Tibial artery (tissue), 4 donors: ENCODE measurements around the gene TRAPPC3L.

Experiments
- DNase-seq, 2 donors: peaks; one replicate each; pipeline ENCODE4 v3.0.0-alpha.2; 2019
- H3K27ac ChIP-seq, 2 donors: fragments of 200-600 bp; sonication (generic) in 1 of 2; 1 replicate in 1 of 2; 2 replicates in 1 of 2; pipeline ENCODE4 v1.5.1; 2018 to 2019; ENCODE audit warnings: mild to moderate bottlenecking in 1 of 2
- H3K27me3 ChIP-seq, 2 donors: fragments of 200-600 bp; sonication (generic) in 1 of 2; one replicate each; pipeline versions ENCODE4 v1.5.1 to v1.6.0; 2016 to 2019
- H3K36me3 ChIP-seq, 3 donors: fragments of 200-600 bp; sonication (generic) in 2 of 3; one replicate each; pipeline ENCODE4 v1.5.1; 2016 to 2019; ENCODE audit warnings: mild to moderate bottlenecking in 2 of 3
- H3K4me1 ChIP-seq, 4 donors: fragments of 200-600 bp; sonication (generic) in 2 of 4; 1 replicate in 3 of 4; 2 replicates in 1 of 4; pipeline ENCODE4 v1.5.1; 2016 to 2019
- H3K4me3 ChIP-seq, 2 donors: fragments of 200-600 bp; sonication (generic) in 1 of 2; 1 replicate in 1 of 2; 2 replicates in 1 of 2; pipeline ENCODE4 v1.5.1; 2018 to 2019; ENCODE audit warnings: mild to moderate bottlenecking in 2 of 2
- H3K9me3 ChIP-seq, 3 donors: fragments of 200-600 bp; sonication (generic) in 1 of 3; one replicate each; pipeline ENCODE4 v1.5.1; 2016 to 2019
- CTCF ChIP-seq, 2 experiments: fragments of 200-600 bp in 1 of 2; fragments of 450-650 bp in 1 of 2; IDR thresholded peaks; one replicate each; pipeline ENCODE4 v1.5.1; 2017 to 2019; ENCODE audit warnings: antibody characterized with exemption in 2 of 2, mild to moderate bottlenecking in 1 of 2, moderate library complexity in 1 of 2
- intact Hi-C: fragments of 100-400 bp; cut with DNase I; formaldehyde crosslinking; loops from one replicate; pipeline ENCODE4 v1.15.0; 2023; ENCODE audit warnings: low total_unique reads

TRAPPC3L gene

GRCh38 chr6:116557893-116558292, 12.4 kb upstream of the TRAPPC3L start:
- DNase-seq, result no peak
- no peaks in the 10 kb centered on the region for H3K27me3 ChIP-seq
- H3K4me3 ChIP-seq, result no peak overlapping the region
- intact Hi-C loops, result no loop called here
- no peaks in the 10 kb centered on the region for H3K36me3 ChIP-seq
- H3K9me3 ChIP-seq, result no peaks in the 10 kb centered on the region
- H3K4me1 ChIP-seq, result peaks cover 0 to 4% (median 0%) of the 10 kb centered on the region in 4 donors
- no peak for TF ChIP-seq CTCF (IDR thresholded peaks at IDR 0.05)
- H3K27ac ChIP-seq, result no peak overlapping the region

- intact Hi-C loops, result no loop called here
- Histone ChIP-seq H3K36me3 (no peaks in the 10 kb centered on the region), H3K27me3 (no peaks in the 10 kb centered on the region), H3K4me1 (peaks cover 0 to 4% (median 0%) of the 10 kb centered on the region in 4 donors), H3K27ac (no peak overlapping the region), H3K4me3 (no peak overlapping the region), H3K9me3 (no peaks in the 10 kb centered on the region)
- TF ChIP-seq CTCF (IDR thresholded peaks at IDR 0.05), result no peak
- DNase-seq, result no peak
Measured at GRCh38 chr6:116556814-116557415, 11.4 kb upstream of the TRAPPC3L start.

GRCh38 chr6:116556065-116556464, 10.6 kb upstream of the TRAPPC3L start:
- DNase-seq, result no peak
- H3K4me3 ChIP-seq, result no peak overlapping the region
- H3K27me3 ChIP-seq, result no peaks in the 10 kb centered on the region
- intact Hi-C loops, result no loop called here
- peaks cover 0 to 4% (median 0%) of the 10 kb centered on the region in 4 donors for H3K4me1 ChIP-seq
- no peak overlapping the region for H3K27ac ChIP-seq
- no peak for TF ChIP-seq CTCF (IDR thresholded peaks at IDR 0.05)
- H3K36me3 ChIP-seq, result no peaks in the 10 kb centered on the region
- H3K9me3 ChIP-seq, result no peaks in the 10 kb centered on the region

GRCh38 chr6:116553451-116553850, 8.0 kb upstream of the TRAPPC3L start, which contains the start of gene CALHM4:
TSS of gene CALHM4 (plus strand) at chr6:116553751. CDS start at chr6:116553794, 43 bp downstream.
- Histone ChIP-seq H3K27me3 (no peaks in the 10 kb centered on the region), H3K4me3 (no peak within 1 kb of the TSS), H3K27ac (no peak within 1 kb of the TSS), H3K36me3 (no peaks in the 10 kb centered on the region), H3K9me3 (no peaks in the 10 kb centered on the region), H3K4me1 (peaks cover 0 to 4% (median 0%) of the 10 kb centered on the region in 4 donors)
- no peak for DNase-seq
- TF ChIP-seq CTCF (IDR thresholded peaks at IDR 0.05), result no peak
- intact Hi-C loops, result no loop called here

GRCh38 chr6:116550796-116551195, 5.3 kb upstream of the TRAPPC3L start:
- no peak overlapping the region for H3K27ac ChIP-seq
- no peak for TF ChIP-seq CTCF (IDR thresholded peaks at IDR 0.05)
- H3K36me3 ChIP-seq, result no peaks in the 10 kb centered on the region
- DNase-seq, result no peak
- no peaks in the 10 kb centered on the region for H3K4me1 ChIP-seq
- intact Hi-C loops, result no loop called here
- no peaks in the 10 kb centered on the region for H3K9me3 ChIP-seq
- no peak overlapping the region for H3K4me3 ChIP-seq
- no peaks in the 10 kb centered on the region for H3K27me3 ChIP-seq

- Histone ChIP-seq H3K36me3 (no peaks in the 10 kb centered on the region), H3K4me3 (no peak overlapping the region), H3K9me3 (no peaks in the 10 kb centered on the region), H3K27me3 (no peaks in the 10 kb centered on the region), H3K27ac (no peak overlapping the region), H3K4me1 (no peaks in the 10 kb centered on the region)
- no peak for DNase-seq
- intact Hi-C loops, result no loop called here
- no peak for TF ChIP-seq CTCF (IDR thresholded peaks at IDR 0.05)
Measured at GRCh38 chr6:116547358-116547757, 1.9 kb upstream of the TRAPPC3L start.
